ENCODE measurements around the gene ATG2A.

DNA sequence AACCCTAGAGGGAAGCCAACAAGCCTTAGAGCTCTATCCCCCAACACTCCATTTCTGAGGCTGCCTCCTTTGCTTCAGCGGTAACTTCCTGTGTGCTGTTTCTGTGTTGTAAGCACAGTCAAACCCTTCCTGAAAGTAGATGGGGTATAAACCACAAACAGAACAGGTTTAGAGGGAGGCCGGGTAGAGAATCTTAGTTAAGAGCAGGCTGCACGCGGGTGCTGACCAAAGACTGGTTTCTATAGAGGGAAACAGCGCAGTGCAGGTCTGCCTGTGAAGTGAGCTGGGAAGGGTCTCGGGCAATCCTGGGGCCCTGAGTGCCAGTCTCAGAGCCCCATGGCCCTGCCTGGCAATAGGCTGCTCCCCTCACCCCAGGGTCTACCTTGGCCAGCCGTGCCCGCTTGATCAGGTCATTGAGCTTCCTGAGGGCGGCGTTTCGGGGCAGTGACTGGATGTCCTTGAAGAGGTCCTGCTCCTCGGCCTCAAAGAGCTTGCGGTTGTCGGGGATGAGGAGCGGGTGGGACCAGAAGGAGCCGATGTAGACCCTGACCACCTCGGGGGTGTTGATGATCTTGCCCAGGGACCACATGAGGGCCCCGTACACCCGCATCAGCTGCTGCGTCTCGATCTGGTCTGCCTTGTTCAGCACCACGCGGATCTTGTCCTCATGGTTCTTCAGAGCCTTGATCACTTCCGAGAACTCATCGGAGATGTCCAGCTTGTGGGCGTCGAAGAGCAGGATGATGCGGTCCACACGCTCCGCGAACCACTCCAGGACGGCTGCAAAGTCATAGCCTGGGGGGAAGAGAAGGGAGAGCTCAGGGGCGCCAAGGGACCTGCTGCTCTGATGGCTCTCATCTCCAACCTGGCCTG, 57.2 kb downstream of the ATG2A start:
- TF ChIP-seq SRF (IDR thresholded peaks at IDR 0.05; ENCODE audit: low read depth, low read length) (no peak), POLR2A (IDR thresholded peaks at IDR 0.05; ENCODE audit: control extremely low read depth in 1 of 2, low read depth in 2 of 2, low read length in 2 of 2) (no peak), EZH2 (IDR thresholded peaks at IDR 0.05; ENCODE audit: low read depth, low read length, severe bottlenecking) (no peak), CREB1 (IDR thresholded peaks at IDR 0.05) (no peak), CHD2 (IDR thresholded peaks at IDR 0.05; ENCODE audit: low read length) (no peak), HDAC2 (IDR thresholded peaks at IDR 0.05; ENCODE audit: borderline replicate concordance in 1 of 2, low read depth in 2 of 2, low read length in 2 of 2) (no peak), EP300 (IDR thresholded peaks at IDR 0.05; ENCODE audit: borderline replicate concordance in 1 of 2, low read depth in 2 of 2, low read length in 2 of 2) (no peak)
- TF ChIP-seq, protein P1, sequence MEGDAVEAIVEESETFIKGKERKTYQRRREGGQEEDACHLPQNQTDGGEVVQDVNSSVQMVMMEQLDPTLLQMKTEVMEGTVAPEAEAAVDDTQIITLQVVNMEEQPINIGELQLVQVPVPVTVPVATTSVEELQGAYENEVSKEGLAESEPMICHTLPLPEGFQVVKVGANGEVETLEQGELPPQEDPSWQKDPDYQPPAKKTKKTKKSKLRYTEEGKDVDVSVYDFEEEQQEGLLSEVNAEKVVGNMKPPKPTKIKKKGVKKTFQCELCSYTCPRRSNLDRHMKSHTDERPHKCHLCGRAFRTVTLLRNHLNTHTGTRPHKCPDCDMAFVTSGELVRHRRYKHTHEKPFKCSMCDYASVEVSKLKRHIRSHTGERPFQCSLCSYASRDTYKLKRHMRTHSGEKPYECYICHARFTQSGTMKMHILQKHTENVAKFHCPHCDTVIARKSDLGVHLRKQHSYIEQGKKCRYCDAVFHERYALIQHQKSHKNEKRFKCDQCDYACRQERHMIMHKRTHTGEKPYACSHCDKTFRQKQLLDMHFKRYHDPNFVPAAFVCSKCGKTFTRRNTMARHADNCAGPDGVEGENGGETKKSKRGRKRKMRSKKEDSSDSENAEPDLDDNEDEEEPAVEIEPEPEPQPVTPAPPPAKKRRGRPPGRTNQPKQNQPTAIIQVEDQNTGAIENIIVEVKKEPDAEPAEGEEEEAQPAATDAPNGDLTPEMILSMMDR (IDR thresholded peaks at IDR 0.05; ENCODE audit: control extremely low read depth in 1 of 3, insufficient read depth in 1 of 3, low read depth in 1 of 3, low read length in 3 of 3) = no peak
- TF ChIP-seq, protein P2, sequence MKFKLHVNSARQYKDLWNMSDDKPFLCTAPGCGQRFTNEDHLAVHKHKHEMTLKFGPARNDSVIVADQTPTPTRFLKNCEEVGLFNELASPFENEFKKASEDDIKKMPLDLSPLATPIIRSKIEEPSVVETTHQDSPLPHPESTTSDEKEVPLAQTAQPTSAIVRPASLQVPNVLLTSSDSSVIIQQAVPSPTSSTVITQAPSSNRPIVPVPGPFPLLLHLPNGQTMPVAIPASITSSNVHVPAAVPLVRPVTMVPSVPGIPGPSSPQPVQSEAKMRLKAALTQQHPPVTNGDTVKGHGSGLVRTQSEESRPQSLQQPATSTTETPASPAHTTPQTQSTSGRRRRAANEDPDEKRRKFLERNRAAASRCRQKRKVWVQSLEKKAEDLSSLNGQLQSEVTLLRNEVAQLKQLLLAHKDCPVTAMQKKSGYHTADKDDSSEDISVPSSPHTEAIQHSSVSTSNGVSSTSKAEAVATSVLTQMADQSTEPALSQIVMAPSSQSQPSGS (IDR thresholded peaks at IDR 0.05; ENCODE audit: low read length) = no peak
